CD4-positive, alpha-beta T cell treated with Interleukin-2 at 100 ng/mL for 4 hours (primary cell): ENCODE data around the gene GRID2.

Experiments
- DNase-seq: peaks from one replicate; pipeline ENCODE4 v3.0.0-alpha.2; 2020; ENCODE audit warnings: low spot score

The GRID2 gene

GRCh38 chr4:92735025-92735665 is 431.4 kb downstream of the GRID2 start:
- DNase-seq: no peak

- no peak for DNase-seq
These were observed 456.7 kb downstream of the GRID2 start for GRCh38 chr4:92760433-92760832.

- DNase-seq: no peak
These were observed 472.3 kb downstream of the GRID2 start for GRCh38 chr4:92776080-92776479.

- DNase-seq: no peak
These were observed 486.0 kb downstream of the GRID2 start for GRCh38 chr4:92789741-92790140.

- DNase-seq: no peak
These were observed 488.2 kb downstream of the GRID2 start for GRCh38 chr4:92791871-92792440.

GRCh38 chr4:92809381-92809780 is 505.6 kb downstream of the GRID2 start:
- DNase-seq: no peak

GRCh38 chr4:92812652-92813051 is 508.9 kb downstream of the GRID2 start:
- DNase-seq: no peak

- no peak for DNase-seq
These were observed 510.9 kb downstream of the GRID2 start for GRCh38 chr4:92814677-92815076.

GRCh38 chr4:92825256-92825655 is 521.5 kb downstream of the GRID2 start:
- DNase-seq: no peak

GRCh38 chr4:92825791-92826190 is 522.0 kb downstream of the GRID2 start:
- DNase-seq: no peak

- no peak for DNase-seq
These were observed 527.0 kb downstream of the GRID2 start for GRCh38 chr4:92830771-92831170.

GRCh38 chr4:92840880-92841279 is 537.1 kb downstream of the GRID2 start:
- DNase-seq: no peak

- DNase-seq: no peak
These were observed 540.0 kb downstream of the GRID2 start for GRCh38 chr4:92843784-92844183.

GRCh38 chr4:92847026-92847425 is 543.3 kb downstream of the GRID2 start:
- no peak for DNase-seq

GRCh38 chr4:92862509-92862908 is 558.7 kb downstream of the GRID2 start:
- no peak for DNase-seq

- DNase-seq: no peak
These were observed 560.3 kb downstream of the GRID2 start for GRCh38 chr4:92864096-92864495.

- no peak for DNase-seq
These were observed 568.8 kb downstream of the GRID2 start for GRCh38 chr4:92872604-92873003.

GRCh38 chr4:92885632-92886031 is 581.9 kb downstream of the GRID2 start:
- DNase-seq: no peak

- no peak for DNase-seq
These were observed 648.7 kb downstream of the GRID2 start for GRCh38 chr4:92952426-92952825.

- no peak for DNase-seq
These were observed 649.1 kb downstream of the GRID2 start for GRCh38 chr4:92952897-92953296.

GRCh38 chr4:92953462-92953861 is 649.7 kb downstream of the GRID2 start:
- DNase-seq: no peak

GRCh38 chr4:92961881-92962280 is 658.1 kb downstream of the GRID2 start:
- DNase-seq: no peak

- no peak for DNase-seq
These were observed 659.1 kb downstream of the GRID2 start for GRCh38 chr4:92962831-92963230.

GRCh38 chr4:92968556-92968955 is 664.8 kb downstream of the GRID2 start:
- DNase-seq: no peak
